Lower lobe of right lung (tissue), 2 donors: Measurements from ENCODE around the gene GOLM1. TPM values are rescaled to one million over a fixed set of nuclear protein-coding genes. Genes with fewer than 3 reads are reported as not detected.

Source experiments
- ATAC-seq, 2 donors: fragments of 200-7000 bp; cut with Tn5 transposase; one replicate each; pipeline ENCODE4 v1.9.1; 2020 to 2022; ENCODE audit warnings: mild to moderate bottlenecking in 2 of 2, moderate library complexity in 2 of 2
- DNase-seq: peaks from one replicate; pipeline ENCODE4 v3.0.0-alpha.2; 2020
- H3K27ac ChIP-seq: fragments of 200-600 bp; one replicate; pipeline ENCODE4 v1.8.0; 2022
- H3K27me3 ChIP-seq: fragments of 200-600 bp; one replicate; pipeline ENCODE4 v1.8.0; 2022; ENCODE audit warnings: low read depth
- H3K36me3 ChIP-seq: fragments of 200-600 bp; one replicate; pipeline ENCODE4 v1.8.0; 2022; ENCODE audit warnings: mild to moderate bottlenecking
- H3K4me1 ChIP-seq: fragments of 200-600 bp; one replicate; pipeline ENCODE4 v1.8.0; 2022
- H3K4me3 ChIP-seq: fragments of 200-600 bp; one replicate; pipeline ENCODE4 v1.8.0; 2022; ENCODE audit warnings: mild to moderate bottlenecking
- H3K9me3 ChIP-seq: fragments of 200-600 bp; one replicate; pipeline ENCODE4 v1.8.0; 2022
- CTCF ChIP-seq: fragments of 200-600 bp; IDR thresholded peaks from one replicate; pipeline ENCODE4 v1.8.0; 2022; ENCODE audit warnings: antibody characterized with exemption, mild to moderate bottlenecking
- intact Hi-C: fragments of 100-400 bp; cut with DNase I; formaldehyde crosslinking; loops from one replicate; pipeline ENCODE4 v1.11.0; 2022
- total RNA-seq: library from RNA; stranded (reverse); fragmentation: NEBNext Ultra II Directional; extraction: Animal tissue kit (Norgen Biotek cat#: 25700); gene quantifications from one replicate; pipeline ENCODE4 v1.2.1, GENCODE V29; 2021
- donor health status: DM: no; HTN: yes; CAD: no; lungs with severe emphysema.

Gene GOLM1
- total RNA-seq, 1 donor from 2014 or later: 16.7 TPM

- no peaks in the 10 kb centered on the region for H3K4me1 ChIP-seq
- H3K4me3 ChIP-seq: no peak overlapping the region
- ATAC-seq (no peak), DNase-seq (no peak)
- intact Hi-C loops: no loop called here
- no peak overlapping the region for H3K27ac ChIP-seq
- no peak for TF ChIP-seq CTCF
- no peaks in the 10 kb centered on the region for H3K9me3 ChIP-seq
- no peaks in the 10 kb centered on the region for H3K27me3 ChIP-seq
- peaks cover 8% of the 10 kb centered on the region for H3K36me3 ChIP-seq
Measured at GRCh38 chr9:86035827-86036440, 63.4 kb downstream of the GOLM1 start.

GRCh38 chr9:86034863-86035734 is 64.3 kb downstream of the GOLM1 start:
- DNase-seq: no peak
- no peak for ATAC-seq

GRCh38 chr9:86027767-86028166 is 71.6 kb downstream of the GOLM1 start:
- intact Hi-C loops: no loop called here
- ATAC-seq (no peak), DNase-seq (no peak)
- no peaks in the 10 kb centered on the region for H3K9me3 ChIP-seq
- H3K4me3 ChIP-seq: no peak overlapping the region
- no peaks in the 10 kb centered on the region for H3K4me1 ChIP-seq
- H3K36me3 ChIP-seq: peaks cover 58% of the 10 kb centered on the region
- no peak overlapping the region for H3K27ac ChIP-seq
- no peak for TF ChIP-seq CTCF
- H3K27me3 ChIP-seq: no peaks in the 10 kb centered on the region

More at GRCh38 chr9:86034863-86035734, 64.3 kb downstream of the GOLM1 start:
- Histone ChIP-seq H3K4me1 (no peaks in the 10 kb centered on the region), H3K4me3 (no peak overlapping the region), H3K9me3 (no peaks in the 10 kb centered on the region), H3K27ac (no peak overlapping the region), H3K36me3 (peaks cover 8% of the 10 kb centered on the region), H3K27me3 (no peaks in the 10 kb centered on the region)
- intact Hi-C loops: no loop called here
- peak; percentile 42 for TF ChIP-seq CTCF

GRCh38 chr9:86022687-86023266 is 76.6 kb downstream of the GOLM1 start:
- H3K27ac ChIP-seq: no peak overlapping the region
- H3K27me3 ChIP-seq: no peaks in the 10 kb centered on the region
- no peaks in the 10 kb centered on the region for H3K9me3 ChIP-seq
- H3K4me1 ChIP-seq: no peaks in the 10 kb centered on the region
- H3K4me3 ChIP-seq: no peak overlapping the region
- DNase-seq: no peak
- peaks cover 95% of the 10 kb centered on the region for H3K36me3 ChIP-seq
- no peak for ATAC-seq
- intact Hi-C loops: no loop called here
- no peak for TF ChIP-seq CTCF

GRCh38 chr9:86021166-86021565 is 78.2 kb downstream of the GOLM1 start:
- Histone ChIP-seq H3K27ac (no peak overlapping the region), H3K4me3 (no peak overlapping the region), H3K4me1 (no peaks in the 10 kb centered on the region), H3K9me3 (no peaks in the 10 kb centered on the region), H3K27me3 (no peaks in the 10 kb centered on the region), H3K36me3 (peaks cover 95% of the 10 kb centered on the region)
- intact Hi-C loops: no loop called here
- no peak for ATAC-seq
- DNase-seq: no peak
- TF ChIP-seq CTCF: no peak
